Peyer's patch (tissue), 4 donors: ENCODE measurements around the gene SLC23A1. TPM values are rescaled to one million over a fixed set of nuclear protein-coding genes. Genes with fewer than 3 reads are reported as not detected.
A peak's percentile ranks its signal among the peaks of the same experiment; 100 is the strongest.
"Not testable (repeated sequence)": the region's sequence is repeated elsewhere in the genome, so short reads cannot be mapped to it uniquely, and the experiment has no call there.

Experiments used
- DNase-seq, 3 donors: peaks; one replicate each; pipeline ENCODE4 v3.0.0-alpha.2; 2017 to 2019
- H3K27ac ChIP-seq, 4 donors: fragments of 200-600 bp; sonication (generic); one replicate each; pipeline ENCODE4 v1.5.1; 2016 to 2019
- H3K27me3 ChIP-seq, 2 donors: fragments of 200-600 bp; sonication (generic); one replicate each; pipeline ENCODE4 v1.5.1; 2019
- H3K36me3 ChIP-seq, 3 donors: fragments of 200-600 bp; sonication (generic); one replicate each; pipeline ENCODE4 v1.5.1; 2016 to 2019
- H3K4me1 ChIP-seq, 4 donors: fragments of 200-600 bp; sonication (generic); one replicate each; pipeline ENCODE4 v1.5.1; 2016 to 2019
- H3K4me3 ChIP-seq, 4 donors: fragments of 200-600 bp; sonication (generic); 1 replicate in 3 of 4; 2 replicates in 1 of 4; pipeline ENCODE4 v1.5.1; 2016 to 2019; ENCODE audit warnings: mild to moderate bottlenecking in 1 of 4
- H3K9me3 ChIP-seq, 4 donors: fragments of 200-600 bp; sonication (generic); one replicate each; pipeline ENCODE4 v1.5.1; 2016 to 2019; ENCODE audit warnings: mild to moderate bottlenecking in 1 of 4
- POLR2A ChIP-seq, 2 donors: fragments of 450-650 bp; IDR thresholded peaks; one replicate each; pipeline ENCODE4 v1.5.1; 2017; ENCODE audit warnings: antibody characterized with exemption in 2 of 2, mild to moderate bottlenecking in 2 of 2, moderate library complexity in 2 of 2
- total RNA-seq, 4 donors: library from RNA; depleted of rRNA; stranded (reverse); fragments of >200 nt; gene quantifications; one replicate each; pipeline ENCODE4 v1.1.0, GENCODE V29; 2016
- TF ChIP-seq, protein P1 (sequence below), 6 experiments: fragments of 450-650 bp in 4 of 6; fragments of 200-600 bp in 2 of 6; sonication (generic) in 1 of 6; IDR thresholded peaks; one replicate each; pipeline ENCODE4 v1.5.1; 2017 to 2019; ENCODE audit warnings: antibody characterized with exemption in 6 of 6, mild to moderate bottlenecking in 3 of 6, moderate library complexity in 1 of 6

The SLC23A1 gene
- total RNA-seq, 4 donors from 2014 or later: 1.7 to 198 (median 143) TPM

- TF ChIP-seq, protein P1, sequence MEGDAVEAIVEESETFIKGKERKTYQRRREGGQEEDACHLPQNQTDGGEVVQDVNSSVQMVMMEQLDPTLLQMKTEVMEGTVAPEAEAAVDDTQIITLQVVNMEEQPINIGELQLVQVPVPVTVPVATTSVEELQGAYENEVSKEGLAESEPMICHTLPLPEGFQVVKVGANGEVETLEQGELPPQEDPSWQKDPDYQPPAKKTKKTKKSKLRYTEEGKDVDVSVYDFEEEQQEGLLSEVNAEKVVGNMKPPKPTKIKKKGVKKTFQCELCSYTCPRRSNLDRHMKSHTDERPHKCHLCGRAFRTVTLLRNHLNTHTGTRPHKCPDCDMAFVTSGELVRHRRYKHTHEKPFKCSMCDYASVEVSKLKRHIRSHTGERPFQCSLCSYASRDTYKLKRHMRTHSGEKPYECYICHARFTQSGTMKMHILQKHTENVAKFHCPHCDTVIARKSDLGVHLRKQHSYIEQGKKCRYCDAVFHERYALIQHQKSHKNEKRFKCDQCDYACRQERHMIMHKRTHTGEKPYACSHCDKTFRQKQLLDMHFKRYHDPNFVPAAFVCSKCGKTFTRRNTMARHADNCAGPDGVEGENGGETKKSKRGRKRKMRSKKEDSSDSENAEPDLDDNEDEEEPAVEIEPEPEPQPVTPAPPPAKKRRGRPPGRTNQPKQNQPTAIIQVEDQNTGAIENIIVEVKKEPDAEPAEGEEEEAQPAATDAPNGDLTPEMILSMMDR (IDR thresholded peaks at IDR 0.05): no peak
- no peak for TF ChIP-seq POLR2A (IDR thresholded peaks at IDR 0.05)
- Histone ChIP-seq H3K27me3 (no peaks in the 10 kb centered on the region), H3K4me3 (no peak overlapping the region), H3K9me3 (no peaks in the 10 kb centered on the region), H3K36me3 (no peaks in the 10 kb centered on the region), H3K27ac (no peak overlapping the region), H3K4me1 (peaks cover 0 to 12% (median 7%) of the 10 kb centered on the region in 4 donors)
- DNase-seq: peak in 1 of 3 donors; percentile 29
Observed at GRCh38 chr5:139410993-139411828, 28.1 kb upstream of the SLC23A1 start.

DNA sequence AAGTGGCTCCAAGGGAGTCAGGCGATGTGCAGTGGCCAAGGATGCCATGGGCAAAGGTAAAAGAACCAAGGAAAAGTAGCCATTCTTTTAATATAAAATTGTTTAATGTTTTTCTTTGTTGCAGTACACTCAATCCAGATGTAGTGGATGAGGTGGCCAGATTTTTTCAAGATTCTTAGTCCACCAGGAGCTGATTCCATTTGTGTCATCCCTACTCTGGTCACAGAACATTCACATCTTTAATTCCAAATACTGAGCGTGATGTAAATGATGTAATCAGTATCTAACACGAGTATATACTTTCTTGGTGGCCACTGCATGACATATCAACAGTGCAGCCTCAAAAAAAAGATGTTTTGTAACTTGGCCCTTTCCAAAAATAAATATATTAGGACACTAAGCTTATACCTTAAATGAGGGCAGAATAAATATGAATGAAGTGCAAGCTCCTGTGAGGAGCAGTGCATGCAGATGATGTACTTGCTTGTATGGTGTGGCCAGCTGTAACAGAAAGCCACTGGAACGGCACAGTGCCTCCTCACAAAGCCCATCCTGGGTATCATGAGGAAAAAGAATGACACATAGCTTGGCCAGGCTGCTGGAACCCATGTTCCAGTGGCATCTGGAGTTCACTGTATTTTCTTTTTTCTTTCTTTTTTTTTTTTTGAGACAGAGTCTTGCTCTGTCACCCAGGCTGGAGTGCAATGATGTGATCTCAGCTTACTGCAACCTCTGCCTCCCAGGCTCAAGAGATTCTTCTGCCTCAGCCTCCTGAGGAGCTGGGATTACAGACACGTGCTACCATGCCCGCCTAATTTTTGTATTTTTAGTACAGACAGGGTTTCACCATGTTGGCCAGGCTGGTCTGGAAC lies 27.3 kb upstream of the SLC23A1 start:
- H3K9me3 ChIP-seq: no peaks in the 10 kb centered on the region
- H3K4me1 ChIP-seq: peaks cover 0 to 10% (median 4%) of the 10 kb centered on the region in 4 donors
- no peaks in the 10 kb centered on the region for H3K36me3 ChIP-seq
- DNase-seq: peak in 1 of 3 donors; percentile 14
- no peak for TF ChIP-seq POLR2A (IDR thresholded peaks at IDR 0.05)
- TF ChIP-seq, protein P1 (IDR thresholded peaks at IDR 0.05): no peak
- H3K27ac ChIP-seq: no peak overlapping the region
- no peaks in the 10 kb centered on the region for H3K27me3 ChIP-seq
- H3K4me3 ChIP-seq: no peak overlapping the region

DNA sequence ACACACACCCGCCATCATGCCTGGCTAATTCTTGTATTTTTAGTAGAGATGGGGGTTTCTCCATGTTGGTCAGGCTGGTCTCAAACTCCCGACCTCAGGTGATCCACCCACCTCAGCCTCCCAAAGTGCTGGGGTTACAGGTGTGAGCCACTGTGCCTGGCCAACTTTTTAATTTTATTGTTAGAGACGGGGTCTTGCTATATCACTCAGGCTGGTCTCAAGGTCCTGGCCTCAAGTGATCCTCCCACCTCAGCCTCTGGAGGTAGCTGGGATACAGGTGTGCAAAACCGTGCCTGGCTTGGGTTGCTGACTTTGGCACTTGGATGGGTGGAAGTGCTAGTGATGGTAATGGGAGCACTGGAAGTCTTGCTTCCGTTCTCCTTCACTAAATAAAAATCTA lies 26.0 kb upstream of the SLC23A1 start:
- not testable (repeated sequence) for H3K4me3 ChIP-seq, H3K27ac ChIP-seq, H3K4me1 ChIP-seq, H3K27me3 ChIP-seq, H3K36me3 ChIP-seq, H3K9me3 ChIP-seq
- peak in 1 of 3 donors; percentile 40 for DNase-seq

DNA sequence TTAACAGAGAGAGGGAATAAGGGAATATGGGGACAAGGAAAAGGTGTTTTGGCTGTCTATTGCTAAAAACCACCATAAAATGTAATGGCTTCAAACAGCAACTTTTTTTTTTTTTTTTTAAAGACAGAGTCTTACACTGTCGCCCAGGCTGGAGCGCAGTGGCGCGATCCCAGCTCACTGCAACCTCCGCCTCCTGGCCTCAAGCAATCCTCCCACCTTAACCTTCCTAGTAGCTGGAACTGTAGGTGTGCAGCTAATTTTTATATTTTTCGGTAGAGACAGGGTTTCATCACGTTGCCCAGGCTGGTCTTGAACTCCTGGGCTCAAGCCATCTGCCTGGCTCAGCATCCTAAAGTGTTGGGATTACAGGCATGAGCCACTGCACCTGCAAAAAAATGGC lies 25.1 kb upstream of the SLC23A1 start:
- TF ChIP-seq POLR2A (IDR thresholded peaks at IDR 0.05): no peak
- TF ChIP-seq, protein P1 (IDR thresholded peaks at IDR 0.05): no peak
- H3K4me3 ChIP-seq: no peak overlapping the region

GRCh38 chr5:139407517-139407916 lies 24.4 kb upstream of the SLC23A1 start:
- DNase-seq: peak in 1 of 3 donors; percentile 13
- Histone ChIP-seq H3K27me3 (no peaks in the 10 kb centered on the region), H3K4me3 (no peak overlapping the region), H3K36me3 (no peaks in the 10 kb centered on the region), H3K4me1 (peaks cover 0 to 9% (median 4%) of the 10 kb centered on the region in 4 donors), H3K27ac (peak overlapping the region in 1 of 4 donors; percentile 42), H3K9me3 (no peaks in the 10 kb centered on the region)
- no peak for TF ChIP-seq POLR2A (IDR thresholded peaks at IDR 0.05)
- TF ChIP-seq, protein P1 (IDR thresholded peaks at IDR 0.05): no peak

More for the DNA sequence above, 25.1 kb upstream of the SLC23A1 start:
- Histone ChIP-seq H3K27ac (peak overlapping the region in 1 of 4 donors; percentile 42), H3K36me3 (no peaks in the 10 kb centered on the region), H3K4me1 (peaks cover 0 to 8% (median 4%) of the 10 kb centered on the region in 4 donors), H3K9me3 (no peaks in the 10 kb centered on the region), H3K27me3 (no peaks in the 10 kb centered on the region)
- DNase-seq: peak in 1 of 3 donors; percentile 10
